NT2/D1 (cell line): Measurements from ENCODE around the gene PCTP.

ENCODE experiments used
- SUZ12 ChIP-seq: IDR thresholded peaks from 2 replicates; pipeline ENCODE4 v1.6.1; 2011; ENCODE audit not compliant: insufficient read length, insufficient read depth; ENCODE audit errors: extremely low read depth
- YY1 ChIP-seq: IDR thresholded peaks from 2 replicates; pipeline ENCODE4 v1.6.1; 2011; ENCODE audit not compliant: insufficient read length, insufficient read depth

- TF ChIP-seq YY1 (no peak), SUZ12 (no peak)
These were observed 29.7 kb upstream of the PCTP start for GRCh38 chr17:55720919-55721836.
